GM12878 (cell line): ENCODE measurements around the gene PTPN14. TPM values are rescaled to one million over a fixed set of nuclear protein-coding genes. Genes with fewer than 3 reads are reported as not detected.
"Not testable (repeated sequence)": the region's sequence is repeated elsewhere in the genome, so short reads cannot be mapped to it uniquely, and the experiment has no call there.

ENCODE experiments used
- ATAC-seq: fragments of 200-7000 bp; cut with Tn5 transposase; 3 replicates; pipeline ENCODE4 v1.9.1; 2020; ENCODE audit warnings: mild to moderate bottlenecking, moderate library complexity
- BruUV-seq: library from RNA; stranded (reverse); fragments of 400-500 nt; replicated peaks from 2 replicates; lab custom pipeline; 2021; lab: Mats Ljungman, UMichigan
- CTCF ChIA-PET: fragments of 300-600 bp; sonication (Branson Sonifier 250); formaldehyde crosslinking; extraction: SDS; loops from one replicate; lab custom pipeline; 2021; ENCODE audit warnings: inconsistent platforms; lab: Yijun Ruan, JAX
- POLR2A ChIA-PET: fragments of 350-600 bp; formaldehyde crosslinking; extraction: SDS; loops from one replicate; lab custom pipeline; 2021; ENCODE audit warnings: inconsistent platforms; lab: Charles Lee
- RAD21 ChIA-PET: fragments of 300-600 bp; sonication (Branson Sonifier 250); formaldehyde crosslinking; loops from one replicate; lab custom pipeline; 2023; ENCODE audit warnings: antibody characterized with exemption; ENCODE audit not compliant: unreplicated experiment; lab: Charles Lee
- SMC1A ChIA-PET: fragments of 300-600 bp; sonication (Branson Sonifier 250); formaldehyde crosslinking; loops from one replicate; lab custom pipeline; 2023; ENCODE audit not compliant: unreplicated experiment, uncharacterized antibody; lab: Charles Lee
- DNase-seq: peaks from one replicate; pipeline ENCODE4 v3.0.0-alpha.2; 2011; ENCODE audit warnings: low read depth, low spot score
- FAIRE-seq: peaks from 3 replicates; lab custom pipeline; 2011; peaks lifted over from hg19 to GRCh38; lab: Jason Lieb, UNC
- H2AFZ ChIP-seq: 2 replicates; pipeline ENCODE4 v1.6.0; 2011; ENCODE audit warnings: low read depth, low read length, control low read depth; ENCODE audit not compliant: control insufficient read depth
- H3K27ac ChIP-seq: 2 replicates; pipeline ENCODE4 v1.5.1; 2011; ENCODE audit warnings: control low read depth; ENCODE audit not compliant: control insufficient read depth, insufficient read depth
- H3K27me3 ChIP-seq, 2 experiments: replicated peaks in 1 of 2; 2 replicates each; pipeline versions ENCODE4 v1.6.0 to v1.6.1; 2011; ENCODE audit warnings: low read length in 1 of 2; ENCODE audit not compliant: control insufficient read depth in 2 of 2, insufficient read depth in 2 of 2
- H3K36me3 ChIP-seq, 2 experiments: 2 replicates each; pipeline ENCODE4 v1.5.1; 2011; ENCODE audit warnings: low read length in 1 of 2; ENCODE audit not compliant: control insufficient read depth in 2 of 2, insufficient read depth in 2 of 2
- H3K4me1 ChIP-seq: 2 replicates; pipeline ENCODE4 v1.6.1; 2011; ENCODE audit warnings: mild to moderate bottlenecking, low read length, moderate library complexity, mixed read lengths; ENCODE audit not compliant: control insufficient read depth, insufficient read depth
- H3K4me2 ChIP-seq: 2 replicates; pipeline ENCODE4 v1.6.0; 2011; ENCODE audit warnings: control low read depth; ENCODE audit not compliant: control insufficient read depth, insufficient read depth
- H3K4me3 ChIP-seq: fragments of 200-600 bp; sonication (generic); 2 replicates; pipeline ENCODE4 v1.5.1; 2016
- H3K79me2 ChIP-seq: 2 replicates; pipeline ENCODE4 v1.6.0; 2011; ENCODE audit warnings: low read length; ENCODE audit not compliant: control insufficient read depth, insufficient read depth
- H3K9ac ChIP-seq: 2 replicates; pipeline ENCODE4 v1.8.0; 2011; ENCODE audit warnings: low read length, control low read depth, mixed read lengths; ENCODE audit not compliant: control insufficient read depth, insufficient read depth
- H3K9me3 ChIP-seq: replicated peaks from 3 replicates; pipeline ENCODE4 v1.5.1; 2011; ENCODE audit warnings: mild to moderate bottlenecking, low read length; ENCODE audit not compliant: control insufficient read depth, insufficient read depth
- H4K20me1 ChIP-seq: 2 replicates; pipeline ENCODE4 v1.6.0; 2011; ENCODE audit not compliant: control insufficient read depth, insufficient read depth
- ELK1 ChIP-seq: IDR thresholded peaks from 2 replicates; pipeline ENCODE4 v1.6.1; 2012; ENCODE audit warnings: low read depth, low read length, improper control_type of control experiment
- JUNB ChIP-seq: IDR thresholded peaks from 2 replicates; pipeline ENCODE4 v1.6.1; 2016; ENCODE audit warnings: antibody characterized with exemption, mild to moderate bottlenecking
- JUND ChIP-seq: IDR thresholded peaks from 2 replicates; pipeline ENCODE4 v1.6.1; 2012; ENCODE audit warnings: low read depth, mild to moderate bottlenecking, low read length, improper control_type of control experiment, moderate library complexity
- PAX5 ChIP-seq: IDR thresholded peaks from 2 replicates; pipeline ENCODE4 v1.6.1; 2011; ENCODE audit warnings: low read depth, low read length, borderline replicate concordance
- PML ChIP-seq: IDR thresholded peaks from 2 replicates; pipeline ENCODE4 v1.6.1; 2012; ENCODE audit warnings: low read length, inconsistent platforms
- RAD21 ChIP-seq: IDR thresholded peaks from 2 replicates; pipeline ENCODE4 v1.6.1; 2011; ENCODE audit warnings: mild to moderate bottlenecking, low read depth, low read length, moderate library complexity; ENCODE audit not compliant: insufficient read depth
- RBBP5 ChIP-seq: fragments of 200-600 bp; sonication (generic); conservative IDR thresholded peaks from 2 replicates; pipeline ENCODE4 v1.6.1; 2016
- RUNX3 ChIP-seq: IDR thresholded peaks from 2 replicates; pipeline ENCODE4 v1.6.1; 2012; ENCODE audit warnings: low read length, inconsistent platforms
- SPI1 ChIP-seq: IDR thresholded peaks from 2 replicates; pipeline ENCODE4 v1.6.1; 2011; ENCODE audit warnings: low read depth, mild to moderate bottlenecking, low read length, moderate library complexity, borderline replicate concordance; ENCODE audit not compliant: insufficient read depth
- YY1 ChIP-seq: IDR thresholded peaks from 2 replicates; pipeline ENCODE4 v1.6.1; 2011; ENCODE audit warnings: low read depth, mild to moderate bottlenecking, low read length
- WGBS: methylation state at CpG from one replicate; pipeline ENCODE4 v1.1.6; 2016; ENCODE audit warnings: low lambda C conversion rate; ENCODE audit not compliant: insufficient replicate concordance, insufficient coverage; ENCODE audit errors: missing lambda C conversion rate; 5-methylcytosine and 5-hydroxymethylcytosine counted together
- in situ Hi-C: fragments of 300-500 bp; cut with MboI; formaldehyde crosslinking; loops from 9 replicates; pipeline ENCODE4 v1.14.3; 2018; ENCODE audit warnings: mixed read lengths
- intact Hi-C: fragments of 100-400 bp; cut with micrococcal nuclease; formaldehyde crosslinking; loops from one replicate; pipeline ENCODE4 v1.14.2; 2022; ENCODE audit not compliant: unreplicated experiment
- polyA plus RNA-seq, 11 experiments: library from polyadenylated mRNA; depleted of rRNA in 4 of 11; unstranded in 6 of 11; stranded (reverse) in 5 of 11; fragments of >200 nt; fragmentation: Nextera tagmentation in 4 of 11; fragmentation: Illumina TruSeq in 1 of 11; extraction: Ambion mirVana in 4 of 11; extraction: Trizol in 1 of 11; gene quantifications; 1 replicate in 1 of 11; 2 replicates in 10 of 11; pipeline versions ENCODE4 v1.2.1 to v1.2.3, GENCODE V29; 2011 to 2016; ENCODE audit warnings: inconsistent platforms in 2 of 11, missing spikeins in 2 of 11, low read depth in 1 of 11
- total RNA-seq, 4 experiments: library from RNA; depleted of rRNA in 3 of 4; stranded (reverse); fragments of >200 nt in 3 of 4; fragmentation: Illumina TruSeq in 1 of 4; extraction: Trizol in 1 of 4; gene quantifications; 2 replicates each; pipeline versions ENCODE4 v1.2.1 to v1.2.3, GENCODE V29; 2013 to 2021

Gene PTPN14
- total and polyA plus RNA-seq, 10 of the 15 experiments (the other 5 are each of a cell fraction or from before 2014, with no cell fraction given), result 0.05 to 5.1 (median 0.44) TPM

- H4K20me1 ChIP-seq, result no peaks in the 10 kb centered on the region
- DNase-seq, result no peak
- H3K27me3 ChIP-seq, result no peaks in the 10 kb centered on the region; a peak in 1 of 4 replicates
- no peak for FAIRE-seq
- no peak overlapping the region for H3K27ac ChIP-seq
- RAD21 ChIA-PET, result interaction anchor here (0.7 kb wide), 1 partner anchor 68 kb away, joined by 3 read pairs; no protein-coding TSS in a partner anchor
- H3K79me2 ChIP-seq, result no peaks in the 10 kb centered on the region
- H3K4me1 ChIP-seq, result no peaks in the 10 kb centered on the region
- CTCF ChIA-PET, result interaction anchor here (0.6 to 2.4 kb wide), 3 partner anchors 19 to 164 kb away, joined by 3 to 8 read pairs (median 7); no protein-coding TSS in a partner anchor
- H3K9ac ChIP-seq, result no peak overlapping the region
- H3K36me3 ChIP-seq, result no peaks in the 10 kb centered on the region
- TF ChIP-seq SPI1 (no peak), RUNX3 (no peak), JUNB (no peak), JUND (no peak), PAX5 (no peak), RBBP5 (no peak), PML (no peak)
- ATAC-seq, result no peak
- H2AFZ ChIP-seq, result no peak overlapping the region
- no peak overlapping the region for H3K4me2 ChIP-seq
- BruUV-seq, result no TSS peak
- POLR2A ChIA-PET, result no interaction called here
- in situ Hi-C loops, result no loop called here
- SMC1A ChIA-PET, result interaction anchor here (0.6 to 2.5 kb wide), 9 partner anchors 9 to 93 kb away, joined by 3 to 11 read pairs (median 6); no protein-coding TSS in a partner anchor
- intact Hi-C loops, result no loop called here
- H3K9me3 ChIP-seq, result no peaks in the 10 kb centered on the region
- no peak overlapping the region for H3K4me3 ChIP-seq
- WGBS, result 25% methylated on average over 4 of the region's 4 CpGs
Observed at GRCh38 chr1:214496126-214496525, 55.3 kb downstream of the PTPN14 start.

- no peaks in the 10 kb centered on the region for H3K36me3 ChIP-seq
- DNase-seq, result no peak
- H3K27me3 ChIP-seq, result no peaks in the 10 kb centered on the region; a peak in 1 of 4 replicates
- no peaks in the 10 kb centered on the region for H3K9me3 ChIP-seq
- no peak overlapping the region for H3K9ac ChIP-seq
- ChIA-PET POLR2A (interaction anchor here (1.2 kb wide), 1 partner anchor 150 kb away, joined by 3 read pairs; no protein-coding TSS in a partner anchor), SMC1A (interaction anchor here (0.8 to 2.5 kb wide), 5 partner anchors 8 to 50 kb away, joined by 3 to 7 read pairs (median 5); no protein-coding TSS in a partner anchor), CTCF (no interaction called here), RAD21 (interaction anchor here (1.2 kb wide), 1 partner anchor 9 kb away, joined by 3 read pairs; no protein-coding TSS in a partner anchor)
- ATAC-seq, result no peak
- no peak overlapping the region for H3K4me2 ChIP-seq
- in situ Hi-C loops, result no loop called here
- H4K20me1 ChIP-seq, result no peaks in the 10 kb centered on the region
- intact Hi-C loops, result no loop called here
- FAIRE-seq, result no peak
- TF ChIP-seq JUNB (no peak), RAD21 (no peak), ELK1 (no peak), YY1 (no peak)
- no peak overlapping the region for H3K27ac ChIP-seq
- no peak overlapping the region for H3K4me3 ChIP-seq
- H3K79me2 ChIP-seq, result no peaks in the 10 kb centered on the region
- H3K4me1 ChIP-seq, result no peaks in the 10 kb centered on the region
- H2AFZ ChIP-seq, result no peak overlapping the region
- WGBS, result 7% methylated on average over 2 of the region's 2 CpGs
- BruUV-seq, result no TSS peak
Observed at GRCh38 chr1:214494706-214495105, 56.7 kb downstream of the PTPN14 start.

- in situ Hi-C loops, result not testable (repeated sequence)
Observed at GRCh38 chr1:214494179-214494578, 57.2 kb downstream of the PTPN14 start.

More at GRCh38 chr1:214494179-214494578, 57.2 kb downstream of the PTPN14 start:
- ChIA-PET SMC1A (interaction anchor here (1.4 to 2.2 kb wide), 2 partner anchors 12 to 17 kb away, joined by 5 to 7 read pairs; no protein-coding TSS in a partner anchor), POLR2A (interaction anchor here (1.2 kb wide), 1 partner anchor 150 kb away, joined by 3 read pairs; no protein-coding TSS in a partner anchor)
- H3K27me3 ChIP-seq, H3K36me3 ChIP-seq, H3K79me2 ChIP-seq, H3K9ac ChIP-seq, FAIRE-seq, H2AFZ ChIP-seq, CTCF ChIA-PET, ATAC-seq, intact Hi-C loops, RAD21 ChIA-PET, H3K4me1 ChIP-seq, H4K20me1 ChIP-seq, BruUV-seq, H3K9me3 ChIP-seq, H3K27ac ChIP-seq, H3K4me3 ChIP-seq, H3K4me2 ChIP-seq, DNase-seq: not testable (repeated sequence)
- WGBS, result 32% methylated on average over 6 of the region's 6 CpGs
